SK-N-MC (cell line): Measurements from ENCODE around the gene PLA2G4E.

Experiments used
- EZH2 ChIP-seq: fragments of 200-600 bp; sonication (generic); IDR thresholded peaks from one replicate; pipeline ENCODE4 v1.6.1; 2017; ENCODE audit warnings: antibody characterized with exemption
- FOXP2 ChIP-seq: optimal IDR thresholded peaks from 2 replicates; pipeline ENCODE3; 2011; ENCODE audit warnings: mild to moderate bottlenecking, moderate library complexity; ENCODE audit not compliant: insufficient read depth; ENCODE audit errors: extremely low read length, control extremely low read depth
- POLR2AphosphoS5 ChIP-seq: IDR thresholded peaks from 2 replicates; pipeline ENCODE4 v1.6.1; 2012; ENCODE audit warnings: mild to moderate bottlenecking, low read depth, low read length, borderline replicate concordance

GRCh38 chr15:41936649-41937567, 83.9 kb downstream of the PLA2G4E start:
- TF ChIP-seq POLR2AphosphoS5 (no peak), EZH2 (no peak), FOXP2 (no peak)
